GM13977 (cell line): ENCODE results near the gene PRDM16.

Source experiments
- DNase-seq: peaks from one replicate; pipeline ENCODE4 v3.0.0; 2012; ENCODE audit warnings: low spot score
- CTCF ChIP-seq: IDR thresholded peaks from 2 replicates; pipeline ENCODE4 v1.5.1; 2012; ENCODE audit warnings: mild to moderate bottlenecking, control low read depth; ENCODE audit not compliant: insufficient read depth; ENCODE audit errors: extremely low read depth, missing control alignments
- in situ Hi-C: fragments of 300-500 bp; cut with MboI; formaldehyde crosslinking; loops from one replicate; pipeline ENCODE4 v1.12.0; 2022; ENCODE audit warnings: low sequenced_read_pairs, low pct_unique_long_range_greater_than_20kb, mixed read lengths, inconsistent platforms; ENCODE audit not compliant: unreplicated experiment

Gene PRDM16

DNA sequence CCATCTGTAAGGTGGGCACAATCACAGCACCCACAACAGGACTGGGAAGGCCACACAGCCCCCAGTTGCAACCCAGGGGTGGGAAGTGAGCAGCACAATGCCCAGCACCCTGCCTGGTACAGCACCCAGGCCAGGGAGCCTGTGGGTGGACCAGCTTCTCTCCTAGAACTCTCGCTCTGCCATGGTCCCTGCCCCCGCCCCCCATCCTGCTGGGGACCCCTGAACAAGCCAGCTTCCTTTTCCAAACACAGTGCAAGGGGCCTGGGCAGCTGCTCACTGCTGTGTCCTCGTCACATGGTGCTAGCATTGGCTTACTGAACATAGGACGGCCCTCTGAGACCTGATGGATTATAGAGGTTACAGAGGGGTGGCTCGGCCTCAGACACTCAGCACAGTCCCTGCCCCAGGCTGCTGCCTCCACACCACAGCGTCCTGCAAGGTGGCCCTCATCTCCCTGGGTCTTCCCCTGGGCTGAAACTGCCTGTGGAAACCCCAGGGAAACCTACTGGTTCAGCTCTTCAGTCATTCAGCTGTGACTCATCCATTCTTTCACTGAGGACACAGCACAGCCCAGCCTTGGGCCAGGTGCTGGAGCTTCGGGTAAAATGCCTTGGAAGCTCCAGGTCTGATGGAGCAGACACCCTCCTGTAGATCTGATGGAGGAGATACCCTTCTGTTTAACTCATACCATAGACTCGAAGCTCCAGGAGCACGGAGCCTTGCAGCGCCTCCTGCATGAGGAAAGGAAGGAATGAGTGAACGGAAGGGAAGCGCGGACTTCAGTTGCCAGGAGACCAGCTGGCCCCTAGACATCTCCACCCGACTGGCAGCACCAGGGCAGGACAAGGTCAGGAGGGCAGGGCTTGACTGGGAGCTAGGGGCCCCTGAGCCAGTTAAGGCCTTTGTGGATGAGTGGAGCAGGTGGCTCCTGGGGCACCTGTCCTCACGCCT is 8.1 kb upstream of the PRDM16 start:
- in situ Hi-C loops = no loop called here
- no peak for DNase-seq
- no peak for TF ChIP-seq CTCF

- TF ChIP-seq CTCF = no peak
- in situ Hi-C loops = no loop called here
- no peak for DNase-seq
Measured at GRCh38 chr1:3061566-3061965, 7.4 kb upstream of the PRDM16 start.

GRCh38 chr1:3061981-3062615 is 6.9 kb upstream of the PRDM16 start:
- DNase-seq = no peak
- in situ Hi-C loops = no loop called here
- TF ChIP-seq CTCF = no peak

GRCh38 chr1:3062616-3063378 is 6.2 kb upstream of the PRDM16 start:
- TF ChIP-seq CTCF = no peak
- no peak for DNase-seq
- in situ Hi-C loops = no loop called here

DNA sequence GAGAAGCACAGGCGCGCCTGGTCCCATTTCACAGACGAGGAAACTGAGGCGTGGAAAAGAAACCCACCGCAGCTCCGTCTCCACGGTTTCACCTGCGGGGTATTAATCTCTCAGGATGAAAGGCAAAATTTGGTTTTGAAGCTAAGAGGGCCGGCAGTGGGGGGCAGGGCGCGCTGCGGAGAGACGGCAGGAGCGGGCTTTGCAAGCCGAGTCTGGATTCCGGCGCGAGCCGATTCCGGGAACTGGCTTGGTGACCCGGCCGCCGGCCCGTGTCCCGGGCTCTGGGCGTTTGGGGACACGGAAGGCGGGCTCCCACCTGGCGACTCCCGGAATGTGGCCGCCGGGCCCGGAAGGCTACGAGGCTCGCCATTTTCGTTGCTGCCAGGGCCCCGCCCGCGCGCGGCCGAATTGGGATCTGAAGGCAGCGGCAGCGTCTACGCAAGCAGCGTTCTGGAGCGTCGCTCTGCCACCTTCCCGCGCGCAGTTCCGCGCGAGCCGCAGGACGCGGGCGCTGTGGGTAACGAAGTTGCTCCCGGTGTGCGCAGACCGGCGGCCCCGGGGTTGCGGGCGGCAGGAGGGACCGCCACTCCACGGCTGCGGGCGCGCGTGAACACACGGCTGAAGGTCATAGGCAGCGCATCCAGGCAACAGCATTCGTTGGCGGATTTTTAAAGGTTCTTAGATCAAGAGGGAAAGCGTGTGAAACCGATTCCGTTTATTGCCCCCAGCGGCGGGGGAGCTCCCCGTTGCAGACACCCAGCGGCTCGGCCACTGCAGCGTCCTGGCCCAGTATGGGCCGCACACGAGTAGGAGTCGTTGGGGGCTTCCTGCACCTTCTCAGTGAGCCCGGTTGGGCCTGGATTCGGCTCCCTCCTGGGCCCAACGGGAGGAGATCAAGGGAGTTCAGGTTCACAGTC is 5.4 kb upstream of the PRDM16 start:
- no peak for TF ChIP-seq CTCF
- DNase-seq = no peak
- in situ Hi-C loops = no loop called here
